OCI-M2 (cell line): ENCODE results near the gene ARFGEF2.
"Not testable (repeated sequence)": the region's sequence is repeated elsewhere in the genome, so short reads cannot be mapped to it uniquely, and the experiment has no call there.

Source experiments
- DNase-seq: peaks from one replicate; lab custom pipeline; 2025; ENCODE audit not compliant: unreplicated experiment; lab: John Stamatoyannopoulos, UW

Gene ARFGEF2

DNA sequence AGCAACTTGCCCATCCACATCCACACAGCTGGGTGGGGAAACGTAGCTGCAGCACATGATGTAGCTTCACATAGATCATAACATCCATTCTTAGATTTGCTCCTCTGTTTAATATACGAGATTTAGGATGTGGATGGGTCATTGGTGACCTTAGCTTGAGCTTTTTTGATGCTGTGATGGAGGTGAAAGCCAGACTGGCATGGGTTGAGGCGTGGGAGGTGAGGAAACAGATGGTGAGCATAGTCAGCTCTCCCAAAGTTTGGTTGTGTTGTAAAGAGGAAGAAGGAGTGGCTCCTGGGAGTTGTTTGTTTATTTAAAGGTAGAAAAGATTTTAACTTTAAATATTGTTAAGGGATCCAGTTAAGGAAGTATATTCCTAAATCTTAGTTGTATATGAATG is 5.3 kb downstream of the ARFGEF2 start:
- DNase-seq, result no peak

- DNase-seq, result no peak
Measured at GRCh38 chr20:48928832-48929725, 7.6 kb downstream of the ARFGEF2 start.

DNA sequence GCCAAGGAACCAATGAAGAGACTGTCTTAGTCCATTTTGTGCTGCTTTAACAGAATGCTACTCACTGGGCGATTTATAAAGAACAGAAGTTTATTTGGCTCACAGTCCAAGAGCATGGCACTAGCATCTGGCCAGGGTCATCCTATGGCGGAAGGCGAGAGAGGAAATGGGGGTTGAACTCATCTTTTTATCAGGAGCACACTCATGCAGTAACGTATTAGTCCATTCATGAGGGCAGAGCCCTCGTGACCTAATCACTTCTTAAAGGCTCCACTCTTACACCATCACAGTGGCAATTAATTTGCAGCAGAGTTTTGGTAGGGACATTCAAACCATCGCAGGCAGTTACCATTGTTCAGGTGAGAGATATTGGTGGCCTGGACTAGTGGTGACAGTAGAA is 8.5 kb downstream of the ARFGEF2 start:
- no peak for DNase-seq

GRCh38 chr20:48930878-48931277 is 9.4 kb downstream of the ARFGEF2 start:
- no peak for DNase-seq

GRCh38 chr20:48931527-48932374 is 10.2 kb downstream of the ARFGEF2 start:
- no peak for DNase-seq

DNA sequence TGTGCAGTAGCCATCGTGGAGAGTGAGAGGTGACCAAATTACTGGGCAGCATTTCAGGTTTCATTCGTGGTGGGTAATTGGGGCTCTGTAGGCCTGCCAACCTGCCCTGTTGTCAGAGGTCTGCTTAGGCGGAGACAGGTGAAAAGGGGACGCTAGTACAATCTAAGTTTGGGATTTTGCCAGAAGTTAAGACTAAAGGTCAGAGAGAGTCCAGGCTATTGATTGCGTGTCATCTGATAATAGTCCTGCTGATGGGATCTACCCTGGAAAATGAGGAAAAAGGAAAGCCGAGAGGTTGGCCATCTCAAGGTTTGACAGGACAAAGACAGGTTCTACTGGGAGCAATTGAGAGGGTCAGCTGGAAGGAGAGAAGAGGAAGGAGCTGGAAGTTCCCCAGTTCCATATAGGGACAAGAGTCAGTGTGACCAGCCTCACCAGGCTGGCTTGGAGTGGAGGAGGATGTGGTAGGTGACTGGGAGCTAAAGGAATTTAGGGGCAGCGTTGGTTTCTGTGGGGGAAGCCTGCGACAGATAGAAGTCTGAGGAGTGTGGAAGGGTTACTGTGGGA is 10.9 kb downstream of the ARFGEF2 start:
- DNase-seq, result no peak

- no peak for DNase-seq
Measured at GRCh38 chr20:48933017-48933766, 11.7 kb downstream of the ARFGEF2 start.

DNA sequence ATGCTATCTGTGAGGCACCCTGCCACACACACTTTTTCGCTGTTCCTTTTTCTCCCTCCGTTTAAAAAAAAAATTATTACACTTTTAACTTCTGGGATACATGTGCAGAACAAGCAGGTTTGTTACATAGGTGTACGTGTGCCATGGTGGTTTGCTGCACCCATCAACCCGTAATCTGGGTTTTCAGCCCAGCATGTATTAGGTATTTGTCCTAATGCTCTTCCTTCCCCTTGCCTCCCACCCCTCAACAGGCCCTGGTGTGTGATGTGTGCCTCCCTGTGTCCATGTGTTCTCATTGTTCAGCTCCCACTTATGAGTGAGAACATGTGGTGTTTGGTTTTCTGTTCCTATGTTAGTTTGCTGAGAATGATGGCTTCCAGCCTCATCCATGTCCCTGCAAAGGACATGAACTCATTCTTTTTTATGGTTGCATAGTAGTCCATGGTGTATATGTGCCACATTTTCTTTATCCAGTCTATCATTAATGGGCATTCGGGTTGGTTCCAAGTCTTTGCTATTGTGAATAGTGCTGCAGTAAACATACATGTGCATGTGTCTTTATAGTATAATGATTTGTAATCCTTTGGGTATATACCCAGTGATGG is 12.9 kb downstream of the ARFGEF2 start:
- DNase-seq, result not testable (repeated sequence)

- not testable (repeated sequence) for DNase-seq
Measured at GRCh38 chr20:48934966-48935365, 13.5 kb downstream of the ARFGEF2 start.

DNA sequence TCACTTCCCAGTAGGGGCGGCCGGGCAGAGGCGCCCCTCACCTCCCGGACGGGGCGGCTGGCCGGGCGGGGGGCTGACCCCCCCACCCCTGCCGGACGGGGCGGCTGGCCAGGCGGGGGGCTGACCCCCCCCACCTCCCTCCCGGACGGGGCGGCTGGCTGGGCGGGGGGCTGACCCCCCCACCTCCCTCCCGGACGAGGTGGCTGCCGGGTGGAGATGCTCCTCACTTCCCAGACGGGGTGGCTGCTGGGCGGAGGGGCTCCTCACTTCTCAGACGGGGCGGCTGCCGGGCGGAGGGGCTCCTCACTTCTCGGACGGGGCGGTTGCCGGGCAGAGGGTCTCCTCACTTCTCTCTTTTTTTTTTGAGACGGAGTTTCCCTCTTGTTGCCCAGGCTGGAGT is 14.7 kb downstream of the ARFGEF2 start:
- DNase-seq, result not testable (repeated sequence)

- DNase-seq, result no peak
Measured at GRCh38 chr20:48937674-48938073, 16.2 kb downstream of the ARFGEF2 start.

GRCh38 chr20:48938670-48939069 is 17.2 kb downstream of the ARFGEF2 start:
- no peak for DNase-seq

- no peak for DNase-seq
Measured at GRCh38 chr20:48940170-48940569, 18.7 kb downstream of the ARFGEF2 start.

- DNase-seq, result no peak
Measured at GRCh38 chr20:48941467-48941866, 20.0 kb downstream of the ARFGEF2 start.

DNA sequence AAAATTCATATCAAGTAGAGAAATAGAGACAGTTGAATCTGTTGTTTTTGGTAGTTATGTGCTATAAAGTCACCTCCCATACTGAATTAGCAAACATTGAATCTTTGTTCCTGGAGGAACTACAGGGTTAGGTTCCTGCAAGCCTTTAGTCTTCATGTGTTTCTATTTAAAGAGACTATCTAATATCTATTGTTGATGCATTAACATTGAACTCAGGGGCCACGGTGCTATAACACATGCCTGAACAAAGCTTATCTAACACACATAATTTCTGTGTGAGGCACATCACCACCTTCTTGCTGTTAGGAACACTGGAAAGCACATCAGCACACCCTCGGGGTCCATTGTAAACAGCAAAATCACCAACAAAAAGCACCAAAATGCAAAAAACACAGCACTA is 21.2 kb downstream of the ARFGEF2 start:
- no peak for DNase-seq

DNA sequence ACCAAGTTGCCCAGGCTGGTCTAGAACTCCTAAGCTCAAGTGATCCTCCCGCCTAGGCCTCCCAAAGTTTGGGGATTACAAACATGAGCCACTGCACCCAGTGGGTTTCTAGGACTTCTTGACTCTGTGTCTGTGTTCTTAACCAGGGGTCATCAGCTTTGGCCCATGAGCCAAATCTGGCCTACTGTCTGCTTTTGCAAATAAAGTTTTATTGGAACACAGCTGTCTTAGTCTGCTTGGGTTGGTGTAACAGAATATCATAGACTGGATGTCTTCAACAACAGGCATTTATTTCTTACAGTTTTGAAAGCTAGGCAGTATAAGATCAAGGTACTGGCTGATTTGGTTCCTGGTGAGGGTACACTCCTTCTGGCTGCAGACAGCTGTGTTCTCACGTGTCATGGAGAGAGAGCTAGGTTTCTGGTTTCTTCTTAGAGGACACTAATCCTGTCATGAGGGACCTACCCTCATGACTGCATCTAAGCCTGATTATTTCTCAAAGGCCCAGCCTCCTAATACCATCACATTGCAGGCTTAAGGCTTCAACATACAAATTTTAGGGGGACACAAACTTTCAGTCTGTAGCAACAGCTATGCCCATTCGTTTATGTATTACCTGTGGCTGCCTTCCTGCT is 23.3 kb downstream of the ARFGEF2 start:
- DNase-seq, result no peak

DNA sequence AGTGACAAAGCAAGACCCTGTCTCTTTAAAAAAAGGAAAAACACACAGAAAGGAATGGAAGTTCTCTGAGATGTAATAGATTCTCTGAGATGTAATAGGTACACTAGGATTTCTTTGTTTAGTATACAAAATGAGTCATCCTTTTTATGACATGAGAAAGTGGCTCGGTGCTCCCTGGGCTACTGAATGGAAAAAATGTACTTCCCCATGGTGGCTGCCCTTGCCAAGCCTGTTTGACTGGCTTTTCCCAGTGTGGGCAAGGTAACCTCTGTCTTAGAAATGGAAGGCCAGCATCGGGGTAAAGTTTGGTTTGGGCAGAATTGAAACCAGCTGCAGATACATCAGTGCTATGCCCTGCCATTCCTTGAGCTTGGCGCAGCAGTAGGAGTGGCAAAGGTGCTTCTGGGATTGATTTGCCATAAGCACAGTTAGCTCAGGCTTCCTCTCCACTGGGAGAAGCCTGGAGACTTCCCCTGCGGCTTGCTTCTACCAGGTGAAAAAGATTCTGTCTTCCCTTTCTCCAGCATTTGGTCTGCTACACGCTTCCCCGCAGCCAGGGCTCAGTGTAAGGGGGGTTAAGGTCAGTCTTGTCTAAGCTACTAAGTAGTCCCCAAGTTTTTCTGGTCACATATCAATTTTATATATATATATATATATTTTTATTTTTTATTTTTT is 24.5 kb downstream of the ARFGEF2 start:
- no peak for DNase-seq

DNA sequence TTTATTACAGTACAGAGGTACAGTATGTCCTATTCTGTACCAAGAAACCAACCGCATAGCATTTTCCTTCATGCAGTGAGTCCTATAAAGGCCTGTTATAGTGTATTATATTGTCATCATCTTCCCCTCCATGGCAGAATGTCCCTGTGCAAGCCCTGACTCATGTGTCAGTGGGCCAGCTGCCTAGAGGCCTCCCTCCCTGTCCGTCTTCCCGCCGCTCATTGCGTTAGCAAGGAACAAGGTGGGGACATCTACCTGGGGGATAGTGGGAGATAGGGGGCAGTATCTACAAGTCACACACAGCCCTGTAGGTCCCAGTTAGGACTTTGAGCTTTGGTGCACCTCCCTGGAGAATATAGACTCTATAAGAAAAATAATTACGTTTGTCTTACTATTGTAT is 27.1 kb downstream of the ARFGEF2 start:
- DNase-seq, result no peak

DNA sequence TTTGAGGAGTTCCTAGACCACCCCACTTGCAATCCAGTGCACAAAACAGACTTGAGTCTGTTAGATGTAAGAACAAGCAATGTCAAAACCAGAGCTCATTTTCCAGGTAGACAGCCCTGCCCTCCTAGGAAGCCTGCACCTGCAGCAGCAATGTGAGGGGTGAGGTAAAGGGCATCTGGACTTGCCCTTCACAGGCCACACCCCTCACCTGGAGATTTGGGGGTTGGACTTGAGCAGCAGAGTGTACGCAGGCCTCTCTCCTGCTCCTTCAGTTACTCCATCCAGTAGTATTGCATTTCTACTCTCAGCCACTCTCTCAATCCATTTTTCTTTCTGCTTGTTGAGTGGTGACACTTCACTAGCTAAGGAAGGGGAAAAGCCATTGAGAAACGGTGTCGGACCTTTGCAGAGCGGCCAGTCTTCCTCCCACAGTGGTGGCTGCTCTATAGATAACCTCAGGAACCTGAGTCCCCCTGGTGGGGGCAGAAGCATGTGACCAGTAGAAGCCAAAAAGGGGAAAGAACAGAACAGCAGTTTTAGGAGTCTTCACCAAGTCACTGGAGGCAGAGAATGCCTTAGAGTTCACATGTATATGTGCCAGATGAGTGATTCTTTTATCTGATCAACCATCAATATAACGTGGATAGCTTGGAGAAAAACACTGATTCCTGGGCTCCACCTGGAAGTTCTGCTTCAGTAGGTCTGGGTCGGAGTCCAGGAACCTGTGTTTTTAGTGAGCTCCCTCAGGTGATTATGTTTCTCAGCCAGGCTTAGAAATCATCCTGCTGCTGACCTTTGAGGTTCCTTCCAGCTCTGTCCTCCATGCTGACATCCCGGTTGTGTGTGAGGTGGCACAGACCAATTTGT is 28.0 kb downstream of the ARFGEF2 start:
- DNase-seq, result no peak
